Lower leg skin (tissue), 4 donors: ENCODE results near the gene GAREM1. TPM values are rescaled to one million over a fixed set of nuclear protein-coding genes. Genes with fewer than 3 reads are reported as not detected.

ENCODE experiments used
- DNase-seq, 2 donors: peaks; one replicate each; pipeline ENCODE4 v3.0.0-alpha.2; 2019; ENCODE audit warnings: low spot score in 2 of 2
- H3K4me3 ChIP-seq: fragments of 200-600 bp; sonication (generic); 2 replicates; pipeline ENCODE4 v1.5.1; 2017; ENCODE audit warnings: mild to moderate bottlenecking, low read depth; ENCODE audit not compliant: poor library complexity, severe bottlenecking
- CTCF ChIP-seq, 3 donors: fragments of 450-650 bp; IDR thresholded peaks; one replicate each; pipeline ENCODE4 v1.5.1; 2016; ENCODE audit warnings: antibody characterized with exemption in 3 of 3, mild to moderate bottlenecking in 3 of 3, moderate library complexity in 2 of 3
- POLR2A ChIP-seq, 2 donors: fragments of 450-650 bp; IDR thresholded peaks; one replicate each; pipeline ENCODE4 v1.6.1; 2016 to 2017; ENCODE audit warnings: antibody characterized with exemption in 2 of 2, mild to moderate bottlenecking in 1 of 2, moderate library complexity in 1 of 2
- WGBS, 2 donors: methylation state at CpG; one replicate each; pipeline ENCODE4 v1.1.5; 2018; 5-methylcytosine and 5-hydroxymethylcytosine counted together
- intact Hi-C: fragments of 100-400 bp; cut with DNase I; formaldehyde crosslinking; loops from one replicate; pipeline ENCODE4 v1.15.0; 2023; ENCODE audit warnings: low total_unique reads
- total RNA-seq, 4 donors: library from RNA; depleted of rRNA; stranded (reverse); fragments of >200 nt; gene quantifications; one replicate each; pipeline ENCODE4 v1.1.0, GENCODE V29; 2016

The GAREM1 gene
- total RNA-seq, 4 donors from 2014 or later = 41.1 to 70.9 (median 49.6) TPM

DNA sequence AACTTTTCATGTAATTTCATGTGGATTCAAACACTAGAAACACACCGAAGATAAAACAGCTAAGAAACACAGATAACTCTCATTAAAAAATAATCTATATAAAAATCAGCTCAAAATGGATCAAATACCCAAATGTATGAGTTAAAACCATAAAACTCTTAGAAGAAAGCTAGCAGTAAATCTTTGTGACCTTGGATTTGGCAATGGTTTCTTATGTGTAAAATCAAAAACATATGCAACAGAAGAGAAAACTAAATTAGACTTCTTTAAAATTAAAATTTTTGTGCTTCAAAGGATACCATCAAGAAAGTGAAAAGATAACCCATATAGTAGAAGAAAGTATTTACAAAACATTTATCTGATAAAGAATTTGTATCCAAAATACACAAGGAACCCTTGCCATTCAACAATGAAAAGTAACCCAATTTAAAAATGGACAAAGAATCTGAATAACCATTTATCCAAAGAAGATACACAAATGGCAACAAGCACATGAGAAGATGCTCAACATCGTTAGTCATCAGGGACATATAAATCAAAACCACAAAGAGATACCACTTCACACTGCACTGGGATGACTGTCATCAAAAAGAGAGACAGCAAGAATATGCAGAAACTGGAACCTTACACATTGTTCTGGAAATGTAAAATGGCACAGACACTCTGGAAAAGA lies 27.5 kb downstream of the GAREM1 start:
- intact Hi-C loops = no loop called here
- DNase-seq = no peak
- WGBS, 2 donors = 61 to 65% methylated on average over 2 of the region's 2 CpGs
- TF ChIP-seq POLR2A (IDR thresholded peaks at IDR 0.05) (no peak), CTCF (IDR thresholded peaks at IDR 0.05) (no peak)
- H3K4me3 ChIP-seq = no peak overlapping the region

DNA sequence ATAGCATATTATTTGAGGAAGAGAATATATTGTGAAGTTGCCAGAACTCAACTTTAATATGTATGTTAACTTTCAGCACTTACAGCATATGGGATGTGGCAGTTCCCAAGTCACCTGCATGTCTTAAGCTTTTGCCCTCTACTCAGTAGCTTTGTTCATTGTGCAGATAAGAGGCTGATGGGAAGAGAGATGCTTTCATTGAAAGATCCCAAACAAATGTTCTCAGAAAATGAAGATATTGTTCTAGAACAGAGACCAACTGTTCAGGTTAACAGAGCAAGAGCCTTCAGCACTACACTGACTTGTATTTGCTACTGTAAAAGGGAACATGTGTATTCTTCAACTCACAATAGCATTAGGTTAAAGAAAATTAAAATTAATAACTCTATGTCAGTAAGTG lies 28.1 kb downstream of the GAREM1 start:
- TF ChIP-seq CTCF (IDR thresholded peaks at IDR 0.05) (no peak), POLR2A (IDR thresholded peaks at IDR 0.05) (no peak)
- no peak overlapping the region for H3K4me3 ChIP-seq
- intact Hi-C loops = no loop called here
- DNase-seq = no peak

DNA sequence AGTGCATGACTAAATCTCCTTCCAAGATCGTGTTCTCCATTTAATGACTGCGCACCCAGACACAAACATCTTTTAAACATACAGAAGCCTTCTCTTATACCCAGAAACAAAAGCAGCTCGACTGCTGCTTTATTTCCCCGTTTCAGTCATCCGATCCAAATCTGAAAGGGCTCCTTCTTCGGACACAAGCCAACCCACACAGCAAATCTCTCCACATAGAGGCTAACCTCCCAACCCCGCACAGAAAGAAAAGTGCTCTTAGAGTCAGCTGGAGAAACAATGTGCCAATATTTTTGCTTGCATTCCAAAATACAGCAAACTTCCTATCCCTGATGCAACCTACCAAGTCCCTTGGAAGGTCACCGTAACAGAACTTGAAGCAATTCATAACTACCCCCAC lies 29.1 kb downstream of the GAREM1 start:
- no peak for DNase-seq
- 77 to 85% methylated on average over 8 of the region's 8 CpGs for WGBS, 2 donors
- intact Hi-C loops = no loop called here

GRCh38 chr18:32440518-32440917 lies 30.2 kb downstream of the GAREM1 start:
- WGBS, 2 donors = 91 to 96% methylated on average over 4 of the region's 4 CpGs
- TF ChIP-seq CTCF (IDR thresholded peaks at IDR 0.05) (no peak), POLR2A (IDR thresholded peaks at IDR 0.05) (no peak)
- DNase-seq = no peak
- intact Hi-C loops = no loop called here
- no peak overlapping the region for H3K4me3 ChIP-seq

More for the DNA sequence above, 29.1 kb downstream of the GAREM1 start:
- TF ChIP-seq POLR2A (IDR thresholded peaks at IDR 0.05) (no peak), CTCF (IDR thresholded peaks at IDR 0.05) (no peak)
- no peak overlapping the region for H3K4me3 ChIP-seq

- H3K4me3 ChIP-seq = no peak overlapping the region
- 97 to 100% methylated on average over 1 of the region's 1 CpG for WGBS, 2 donors
- intact Hi-C loops = no loop called here
- no peak for TF ChIP-seq CTCF (IDR thresholded peaks at IDR 0.05)
- no peak for TF ChIP-seq POLR2A (IDR thresholded peaks at IDR 0.05)
- DNase-seq = no peak
Measured at GRCh38 chr18:32439802-32440201, 30.9 kb downstream of the GAREM1 start.

DNA sequence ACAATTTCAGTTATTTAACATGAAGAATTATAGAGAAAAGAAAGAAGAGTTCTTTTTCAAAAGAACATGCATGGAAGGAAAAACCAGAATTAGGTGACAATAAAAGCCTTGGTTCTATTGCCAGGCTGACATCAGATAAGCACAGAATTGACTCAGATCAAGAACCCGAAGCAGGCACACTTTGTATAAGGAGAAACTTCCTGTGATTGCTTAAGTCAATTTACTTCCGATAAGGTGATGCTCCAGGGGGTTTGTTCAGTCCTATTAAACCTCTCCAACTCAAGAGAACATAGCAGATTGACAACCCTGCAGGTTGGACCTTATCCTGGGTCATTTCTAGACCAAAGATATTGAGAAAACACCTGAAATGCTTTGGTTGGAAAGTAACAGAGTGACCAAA lies 31.4 kb downstream of the GAREM1 start:
- H3K4me3 ChIP-seq = no peak overlapping the region
- 81% methylated on average over 2 of the region's 2 CpGs for WGBS, 2 donors
- no peak for DNase-seq
- intact Hi-C loops = no loop called here
- TF ChIP-seq POLR2A (IDR thresholded peaks at IDR 0.05) (no peak), CTCF (IDR thresholded peaks at IDR 0.05) (no peak)
